ENCODE results near the gene FOXN3.

The FOXN3 gene

DNA sequence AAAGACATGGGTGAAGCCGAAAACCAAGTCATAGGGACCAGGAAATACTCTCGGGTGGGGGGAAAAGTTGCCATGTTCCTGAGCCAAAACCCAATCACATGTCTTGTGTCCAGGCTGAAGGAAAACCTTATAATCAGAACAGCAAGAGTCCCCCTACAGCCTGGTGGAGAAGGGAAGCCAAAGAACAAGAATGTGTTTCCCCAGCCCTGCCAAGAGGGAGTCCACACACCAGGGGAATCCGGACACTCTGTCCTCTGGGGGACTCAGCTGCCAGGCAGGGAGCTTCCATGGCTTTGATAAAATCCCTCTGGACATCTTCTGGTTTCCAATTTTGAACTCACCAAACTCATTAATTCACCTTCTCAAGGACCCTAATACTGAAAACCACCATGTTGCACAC is 273.0 kb downstream of the FOXN3 start:
- TF ChIP-seq, protein P1, sequence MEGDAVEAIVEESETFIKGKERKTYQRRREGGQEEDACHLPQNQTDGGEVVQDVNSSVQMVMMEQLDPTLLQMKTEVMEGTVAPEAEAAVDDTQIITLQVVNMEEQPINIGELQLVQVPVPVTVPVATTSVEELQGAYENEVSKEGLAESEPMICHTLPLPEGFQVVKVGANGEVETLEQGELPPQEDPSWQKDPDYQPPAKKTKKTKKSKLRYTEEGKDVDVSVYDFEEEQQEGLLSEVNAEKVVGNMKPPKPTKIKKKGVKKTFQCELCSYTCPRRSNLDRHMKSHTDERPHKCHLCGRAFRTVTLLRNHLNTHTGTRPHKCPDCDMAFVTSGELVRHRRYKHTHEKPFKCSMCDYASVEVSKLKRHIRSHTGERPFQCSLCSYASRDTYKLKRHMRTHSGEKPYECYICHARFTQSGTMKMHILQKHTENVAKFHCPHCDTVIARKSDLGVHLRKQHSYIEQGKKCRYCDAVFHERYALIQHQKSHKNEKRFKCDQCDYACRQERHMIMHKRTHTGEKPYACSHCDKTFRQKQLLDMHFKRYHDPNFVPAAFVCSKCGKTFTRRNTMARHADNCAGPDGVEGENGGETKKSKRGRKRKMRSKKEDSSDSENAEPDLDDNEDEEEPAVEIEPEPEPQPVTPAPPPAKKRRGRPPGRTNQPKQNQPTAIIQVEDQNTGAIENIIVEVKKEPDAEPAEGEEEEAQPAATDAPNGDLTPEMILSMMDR (IDR thresholded peaks at IDR 0.05), result no peak
- Histone ChIP-seq H3K36me3 (no peaks in the 10 kb centered on the region), H3K27ac (no peak overlapping the region), H3K27me3 (no peaks in the 10 kb centered on the region), H3K9me3 (no peaks in the 10 kb centered on the region), H3K4me1 (no peaks in the 10 kb centered on the region), H3K4me3 (no peak overlapping the region)
- intact Hi-C loops (cut with DNase I; ENCODE audit: low total_unique reads), result no loop called here
- DNase-seq, result no peak

DNA sequence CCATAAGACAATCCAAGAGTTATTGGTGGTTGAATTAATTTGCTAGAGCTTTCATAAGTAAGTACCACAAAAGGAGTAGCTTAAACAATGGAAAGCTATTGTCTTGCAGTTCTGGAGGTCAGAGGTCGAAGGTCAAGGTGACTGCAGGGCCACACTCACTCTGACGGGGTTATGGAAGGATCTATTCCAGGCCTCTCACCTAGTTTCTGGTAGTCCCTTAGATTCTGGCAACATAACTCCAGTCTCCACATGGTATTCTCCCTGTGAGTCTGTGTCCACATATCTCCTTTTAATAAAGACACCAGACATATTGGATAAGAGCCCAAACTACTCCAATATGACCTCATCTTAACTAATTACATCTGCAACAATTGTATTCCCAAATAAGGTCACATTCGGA is 273.4 kb downstream of the FOXN3 start:
- Histone ChIP-seq H3K27ac (no peak overlapping the region), H3K4me1 (no peaks in the 10 kb centered on the region), H3K36me3 (no peaks in the 10 kb centered on the region), H3K9me3 (no peaks in the 10 kb centered on the region), H3K27me3 (no peaks in the 10 kb centered on the region), H3K4me3 (no peak overlapping the region)
- TF ChIP-seq, protein P1 (IDR thresholded peaks at IDR 0.05), result no peak
- DNase-seq, result no peak
- intact Hi-C loops (cut with DNase I; ENCODE audit: low total_unique reads), result no loop called here

DNA sequence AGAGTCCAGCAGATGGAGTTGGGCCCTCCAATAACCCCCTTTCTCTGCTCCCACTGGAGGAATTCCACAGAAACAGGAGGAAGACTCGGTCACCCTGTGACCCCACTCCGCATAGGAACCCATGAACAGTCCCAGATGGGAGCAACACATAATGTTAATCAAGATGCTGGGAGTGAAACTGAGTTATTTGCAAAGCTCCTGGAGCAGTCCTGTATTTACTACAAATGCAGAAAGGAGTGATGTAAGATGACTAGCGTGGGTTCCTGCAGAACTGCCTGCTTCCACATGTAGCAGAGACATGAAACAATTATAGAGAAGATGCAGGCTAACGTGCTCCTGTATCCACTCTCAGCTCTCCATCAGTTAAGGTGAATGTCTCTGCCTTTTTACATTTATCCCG is 274.7 kb downstream of the FOXN3 start:
- H3K36me3 ChIP-seq, result no peaks in the 10 kb centered on the region
- H3K4me3 ChIP-seq, result no peak overlapping the region
- peaks cover 0 to 9% (median 6%) of the 10 kb centered on the region in 4 donors for H3K4me1 ChIP-seq
- no peaks in the 10 kb centered on the region for H3K9me3 ChIP-seq
- H3K27me3 ChIP-seq, result no peaks in the 10 kb centered on the region
- no peak overlapping the region for H3K27ac ChIP-seq
- intact Hi-C loops (cut with DNase I; ENCODE audit: low total_unique reads), result no loop called here
- TF ChIP-seq, protein P1 (IDR thresholded peaks at IDR 0.05), result no peak
- DNase-seq, result no peak

DNA sequence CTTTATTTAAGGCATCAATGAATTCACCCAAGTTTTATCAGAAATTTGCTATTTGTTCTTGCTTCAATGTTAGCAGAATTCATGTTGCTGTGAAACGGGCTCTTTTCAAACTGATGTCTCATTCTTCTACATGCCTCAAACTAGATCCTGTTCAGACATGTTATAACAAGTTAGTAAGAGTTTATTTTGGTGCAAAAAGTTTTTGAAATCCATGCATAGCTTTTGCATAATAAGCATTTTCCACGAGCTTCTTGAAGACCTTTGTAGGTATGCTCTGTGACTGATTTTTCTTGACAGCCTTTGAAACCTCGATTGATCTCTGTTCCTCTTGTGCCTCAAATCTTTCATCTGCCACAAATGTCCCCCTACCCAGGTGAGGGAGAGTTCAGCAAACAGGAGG is 275.2 kb downstream of the FOXN3 start:
- TF ChIP-seq, protein P1 (IDR thresholded peaks at IDR 0.05), result no peak
- Histone ChIP-seq H3K36me3 (no peaks in the 10 kb centered on the region), H3K27me3 (no peaks in the 10 kb centered on the region), H3K27ac (no peak overlapping the region), H3K4me1 (peaks cover 0 to 14% (median 10%) of the 10 kb centered on the region in 4 donors), H3K4me3 (no peak overlapping the region), H3K9me3 (no peaks in the 10 kb centered on the region)
- intact Hi-C loops (cut with DNase I; ENCODE audit: low total_unique reads), result no loop called here
- DNase-seq, result no peak

DNA sequence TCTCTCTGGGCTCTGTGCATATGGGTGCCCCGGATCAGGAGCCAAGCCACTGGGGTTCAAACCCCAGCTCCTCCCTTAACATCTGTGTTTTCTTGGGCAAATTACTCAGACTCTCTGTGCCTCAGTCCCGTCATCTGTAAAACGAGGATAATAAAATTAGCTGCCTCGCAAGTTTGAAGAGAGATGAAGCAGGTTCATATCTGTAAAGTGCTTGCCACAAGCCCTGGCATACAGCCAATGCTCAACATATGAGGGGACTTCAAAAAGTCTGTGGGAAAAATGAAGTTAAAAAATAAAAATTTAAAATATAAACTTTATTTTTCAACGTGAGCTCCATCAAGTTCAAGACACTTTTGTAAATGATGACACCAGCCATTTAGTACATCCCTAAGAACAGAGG is 276.7 kb downstream of the FOXN3 start:
- TF ChIP-seq, protein P1 (IDR thresholded peaks at IDR 0.05), result no peak
- no peaks in the 10 kb centered on the region for H3K36me3 ChIP-seq
- H3K27me3 ChIP-seq, result no peaks in the 10 kb centered on the region
- no peaks in the 10 kb centered on the region for H3K9me3 ChIP-seq
- no peak overlapping the region for H3K4me3 ChIP-seq
- no peak overlapping the region for H3K27ac ChIP-seq
- DNase-seq, result no peak
- H3K4me1 ChIP-seq, result peaks cover 0 to 14% (median 11%) of the 10 kb centered on the region in 4 donors
- intact Hi-C loops (cut with DNase I; ENCODE audit: low total_unique reads), result no loop called here
